Fibroblast of villous mesenchyme (primary cell): ENCODE measurements around the gene ERG28. TPM values are rescaled to one million over a fixed set of nuclear protein-coding genes. Genes with fewer than 3 reads are reported as not detected.

Source experiments
- DNase-seq: peaks from one replicate; pipeline ENCODE4 v3.0.0-alpha.2; 2010; ENCODE audit warnings: low read depth
- H3K4me3 ChIP-seq: 2 replicates; pipeline ENCODE4 v1.5.1; 2011; ENCODE audit warnings: low read depth, mild to moderate bottlenecking, low read length
- CTCF ChIP-seq: IDR thresholded peaks from 2 replicates; pipeline ENCODE4 v1.5.1; 2012; ENCODE audit warnings: low read depth, mild to moderate bottlenecking, low read length; ENCODE audit not compliant: insufficient read depth
- total RNA-seq: library from RNA; depleted of rRNA; stranded (reverse); fragments of >200 nt; gene quantifications from 2 replicates; pipeline ENCODE4 v1.2.3, GENCODE V29; 2012

Gene ERG28
- total RNA-seq, 1 donor, result 13.0 TPM

GRCh38 chr14:75645056-75645455 lies 15.6 kb downstream of the ERG28 start:
- no peak for TF ChIP-seq CTCF
- no peak overlapping the region for H3K4me3 ChIP-seq
- DNase-seq, result no peak

GRCh38 chr14:75643985-75644384 lies 16.7 kb downstream of the ERG28 start:
- no peak for TF ChIP-seq CTCF

GRCh38 chr14:75640876-75641275 lies 19.8 kb downstream of the ERG28 start:
- H3K4me3 ChIP-seq, result no peak overlapping the region
- no peak for DNase-seq
- TF ChIP-seq CTCF, result no peak

More at GRCh38 chr14:75643985-75644384, 16.7 kb downstream of the ERG28 start:
- DNase-seq, result no peak
- no peak overlapping the region for H3K4me3 ChIP-seq

- no peak overlapping the region for H3K4me3 ChIP-seq
- peak; percentile 46 for DNase-seq
- no peak for TF ChIP-seq CTCF
Measured at GRCh38 chr14:75636100-75636692, 24.5 kb downstream of the ERG28 start.

- no peak overlapping the region for H3K4me3 ChIP-seq
- TF ChIP-seq CTCF, result no peak
- DNase-seq, result no peak
Measured at GRCh38 chr14:75634848-75635247, 25.8 kb downstream of the ERG28 start.

GRCh38 chr14:75631453-75631831 lies 29.2 kb downstream of the ERG28 start:
- TF ChIP-seq CTCF, result no peak
- H3K4me3 ChIP-seq, result no peak overlapping the region
- DNase-seq, result peak; percentile 40
